ENCODE data around the gene SPRED3. TPM values are rescaled to one million over a fixed set of nuclear protein-coding genes. Genes with fewer than 3 reads are reported as not detected.

SPRED3 gene
- total and polyA plus RNA-seq, 2 of the 8 experiments (the other 6 are each of a cell fraction or from before 2014, with no cell fraction given) = 8.1 to 10.3 TPM

- TF ChIP-seq SAP30 (IDR thresholded peaks at IDR 0.05; ENCODE audit: insufficient read depth, insufficient replicate concordance, low read length) (peak; percentile 48), TCF12 (IDR thresholded peaks at IDR 0.05; ENCODE audit: low read depth, low read length) (0 out of 2 replicates have a peak, but pooled peaks have one; percentile 62), POLR2AphosphoS5 (IDR thresholded peaks at IDR 0.05; ENCODE audit: low read depth, low read length) (no peak), CHD7 (IDR thresholded peaks at IDR 0.05; ENCODE audit: insufficient replicate concordance, low read length) (no peak)
Measured at GRCh38 chr19:38434549-38435051, 46.1 kb downstream of the SPRED3 start (continued).
